ENCODE results near the gene SLC26A9.

Gene SLC26A9, protein sequence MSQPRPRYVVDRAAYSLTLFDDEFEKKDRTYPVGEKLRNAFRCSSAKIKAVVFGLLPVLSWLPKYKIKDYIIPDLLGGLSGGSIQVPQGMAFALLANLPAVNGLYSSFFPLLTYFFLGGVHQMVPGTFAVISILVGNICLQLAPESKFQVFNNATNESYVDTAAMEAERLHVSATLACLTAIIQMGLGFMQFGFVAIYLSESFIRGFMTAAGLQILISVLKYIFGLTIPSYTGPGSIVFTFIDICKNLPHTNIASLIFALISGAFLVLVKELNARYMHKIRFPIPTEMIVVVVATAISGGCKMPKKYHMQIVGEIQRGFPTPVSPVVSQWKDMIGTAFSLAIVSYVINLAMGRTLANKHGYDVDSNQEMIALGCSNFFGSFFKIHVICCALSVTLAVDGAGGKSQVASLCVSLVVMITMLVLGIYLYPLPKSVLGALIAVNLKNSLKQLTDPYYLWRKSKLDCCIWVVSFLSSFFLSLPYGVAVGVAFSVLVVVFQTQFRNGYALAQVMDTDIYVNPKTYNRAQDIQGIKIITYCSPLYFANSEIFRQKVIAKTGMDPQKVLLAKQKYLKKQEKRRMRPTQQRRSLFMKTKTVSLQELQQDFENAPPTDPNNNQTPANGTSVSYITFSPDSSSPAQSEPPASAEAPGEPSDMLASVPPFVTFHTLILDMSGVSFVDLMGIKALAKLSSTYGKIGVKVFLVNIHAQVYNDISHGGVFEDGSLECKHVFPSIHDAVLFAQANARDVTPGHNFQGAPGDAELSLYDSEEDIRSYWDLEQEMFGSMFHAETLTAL
- total RNA-seq = 0 to 0.12 (median 0) reads per million in 18 experiments

DNA sequence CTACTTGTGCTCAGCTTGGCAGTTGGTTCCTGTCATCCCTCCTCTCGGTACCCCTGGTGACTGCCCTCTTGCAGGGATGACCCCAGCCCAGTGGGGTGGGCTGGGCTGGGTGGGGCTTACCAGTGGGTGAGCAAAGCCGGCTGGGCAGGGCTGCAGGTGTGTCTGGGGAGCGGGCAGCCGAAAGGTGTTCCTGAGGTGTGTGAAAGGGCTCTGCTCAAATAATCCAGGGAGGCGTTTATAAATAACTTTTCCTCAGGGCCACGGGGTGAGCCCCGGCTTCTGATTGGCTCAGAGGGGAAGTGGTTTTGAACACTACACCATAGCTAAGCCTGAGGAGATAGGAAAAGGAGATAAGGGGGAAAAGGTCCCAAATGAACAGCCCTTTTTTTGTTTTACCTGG, at the start of gene SLC26A9:
SLC26A9 (minus strand) TSS at position 212 of the 400 bp plus-strand sequence. CDS start 7,636 bp downstream, outside the sequence.
- DNase-seq = no peak

DNA sequence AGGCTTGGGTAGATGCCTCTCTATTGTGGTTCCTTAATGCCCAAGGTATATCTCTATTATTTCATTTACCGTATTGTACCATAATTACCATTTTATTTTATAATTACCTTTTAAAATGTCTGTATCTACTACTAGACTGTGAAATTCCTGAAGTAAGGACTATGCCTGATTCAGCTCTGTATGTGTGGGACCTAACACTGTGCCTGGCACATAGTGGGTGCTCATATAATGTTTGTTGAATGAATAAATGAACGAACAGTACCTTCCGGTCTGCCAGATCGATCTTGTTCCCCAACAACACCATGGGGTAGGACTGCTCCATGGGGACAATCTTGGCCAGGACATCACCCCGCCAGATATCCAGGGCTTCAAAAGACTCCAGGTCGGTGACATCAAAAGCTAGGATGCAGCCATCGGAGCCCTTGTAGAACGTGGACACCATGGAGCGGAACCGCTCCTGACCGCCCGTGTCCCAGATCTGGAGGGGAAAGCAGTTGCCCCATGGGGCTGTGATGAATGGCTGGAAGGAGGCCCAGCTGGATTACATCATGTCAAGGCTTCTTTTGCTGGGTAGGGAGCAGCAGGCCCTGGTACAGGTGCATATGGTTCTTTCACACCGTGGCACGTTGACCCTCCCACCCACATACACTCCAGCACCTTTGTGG, 49.1 kb upstream of the SLC26A9 start:
- DNase-seq = no peak

- DNase-seq = no peak
Measured at GRCh38 chr1:205991237-205991636, 48.0 kb upstream of the SLC26A9 start.

GRCh38 chr1:205990226-205990625, 47.0 kb upstream of the SLC26A9 start:
- no peak for DNase-seq

DNA sequence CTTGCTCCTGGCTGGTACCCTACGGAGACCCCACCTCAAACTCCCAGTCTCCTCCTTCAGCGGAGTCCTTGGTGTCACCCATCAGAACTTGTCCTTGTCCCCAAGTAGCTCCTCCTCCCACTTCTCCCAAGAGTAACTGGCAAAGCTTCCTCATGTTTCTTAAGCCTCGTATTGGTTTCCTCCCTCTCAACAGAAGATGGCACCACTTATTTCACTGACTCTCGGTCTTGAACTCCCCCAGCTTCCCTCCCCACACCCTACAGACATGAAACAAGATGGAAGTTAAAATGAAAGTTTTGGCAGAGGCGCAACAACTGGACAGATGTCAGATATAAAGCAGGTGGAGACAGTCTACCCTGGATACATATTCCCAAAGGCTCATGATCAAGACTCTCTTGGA, 46.5 kb upstream of the SLC26A9 start:
- DNase-seq = peak in 1 of 2 donors; percentile 30

GRCh38 chr1:205988585-205988995, 45.3 kb upstream of the SLC26A9 start:
- DNase-seq = no peak

DNA sequence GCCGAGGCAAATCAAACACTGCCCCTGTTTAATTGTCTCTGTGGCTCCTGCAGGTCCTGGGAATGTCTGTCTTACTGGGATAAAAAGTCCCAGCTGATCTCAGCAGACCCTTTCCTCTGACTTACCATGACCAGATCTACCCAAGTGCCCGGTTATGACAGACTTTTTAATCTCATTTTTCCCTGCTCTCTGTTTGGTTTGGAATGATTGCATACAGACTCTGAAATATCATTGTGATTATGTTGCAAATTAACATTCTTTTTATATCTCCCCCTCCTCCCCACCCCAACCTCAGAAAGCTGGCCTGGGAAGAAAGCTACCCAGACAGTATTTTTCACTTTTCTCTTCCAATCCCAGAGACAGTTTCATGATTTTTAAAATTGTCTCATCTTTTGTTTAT, 43.6 kb upstream of the SLC26A9 start:
- no peak for DNase-seq

- DNase-seq = no peak
Measured at GRCh38 chr1:205986292-205986691, 43.0 kb upstream of the SLC26A9 start.

DNA sequence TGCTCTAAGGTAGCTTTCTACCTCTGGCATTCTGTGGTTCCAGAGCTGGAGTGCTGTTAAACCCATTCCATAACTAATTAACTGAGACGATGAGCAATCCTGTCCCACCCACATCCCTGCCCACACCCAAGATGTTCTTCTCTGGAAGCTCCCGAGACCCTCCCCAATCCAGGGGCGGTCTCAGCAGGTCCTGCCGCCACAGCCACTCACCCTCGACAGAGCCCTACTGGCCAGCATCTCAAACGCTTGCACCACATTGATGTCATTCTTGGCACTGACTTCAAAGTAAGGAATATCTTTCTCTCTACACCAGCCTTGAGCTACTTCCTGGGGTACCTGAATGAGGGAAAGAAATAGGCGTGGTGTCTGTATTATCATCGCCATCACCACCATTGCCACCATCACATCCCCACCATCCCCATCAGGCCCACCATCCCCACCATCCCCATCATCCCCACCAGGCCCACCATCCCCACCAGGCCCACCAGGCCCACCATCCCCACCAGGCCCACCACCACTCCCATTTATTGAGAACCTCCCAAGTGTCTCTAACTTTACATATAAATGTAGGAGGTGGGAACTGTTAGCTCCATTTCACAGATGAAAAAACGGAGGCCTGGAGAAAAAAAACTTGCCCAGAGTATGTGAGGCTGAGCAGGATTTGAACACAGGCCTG, 42.2 kb upstream of the SLC26A9 start:
- no peak for DNase-seq

DNA sequence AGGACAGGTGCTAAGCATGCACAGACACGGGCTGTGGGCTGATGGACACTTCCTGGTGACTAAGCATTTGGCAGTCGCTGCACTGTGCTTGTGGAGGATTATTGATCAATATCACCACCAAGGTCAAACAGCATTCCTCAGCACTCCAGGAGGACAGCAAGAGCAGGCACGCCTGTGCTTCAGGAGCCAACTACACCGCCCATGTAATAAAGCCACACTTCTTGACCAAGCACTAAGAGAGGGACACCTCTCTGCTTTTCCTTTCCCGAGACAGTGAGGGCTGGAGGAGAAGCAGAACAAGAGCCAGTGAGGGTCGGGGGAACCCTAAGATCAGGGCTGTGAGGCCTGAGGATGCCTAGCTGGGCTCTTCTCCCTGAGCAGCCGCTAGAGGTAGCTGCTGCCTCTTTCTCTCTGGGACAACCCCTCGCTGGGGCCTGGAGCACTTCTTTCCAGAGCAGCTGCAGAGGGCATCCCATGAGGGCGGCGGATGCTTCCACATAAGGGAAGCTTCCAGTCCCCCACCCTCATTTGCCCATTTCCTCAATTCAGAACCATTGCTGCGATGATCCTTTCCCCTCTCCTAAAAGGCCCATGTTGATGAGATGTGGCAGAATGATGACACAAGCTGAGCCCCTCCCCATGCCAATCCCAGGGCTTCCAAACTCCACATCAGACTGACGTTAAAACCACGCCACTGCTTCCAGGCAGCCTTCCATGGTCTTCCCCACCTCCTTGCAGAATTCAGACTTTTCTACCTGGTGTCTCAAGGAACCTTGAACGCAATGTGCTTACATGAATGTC, 40.9 kb upstream of the SLC26A9 start:
- DNase-seq = peak; percentile 65 to 68

- DNase-seq = no peak
Measured at GRCh38 chr1:205981257-205981656, 38.0 kb upstream of the SLC26A9 start.

DNA sequence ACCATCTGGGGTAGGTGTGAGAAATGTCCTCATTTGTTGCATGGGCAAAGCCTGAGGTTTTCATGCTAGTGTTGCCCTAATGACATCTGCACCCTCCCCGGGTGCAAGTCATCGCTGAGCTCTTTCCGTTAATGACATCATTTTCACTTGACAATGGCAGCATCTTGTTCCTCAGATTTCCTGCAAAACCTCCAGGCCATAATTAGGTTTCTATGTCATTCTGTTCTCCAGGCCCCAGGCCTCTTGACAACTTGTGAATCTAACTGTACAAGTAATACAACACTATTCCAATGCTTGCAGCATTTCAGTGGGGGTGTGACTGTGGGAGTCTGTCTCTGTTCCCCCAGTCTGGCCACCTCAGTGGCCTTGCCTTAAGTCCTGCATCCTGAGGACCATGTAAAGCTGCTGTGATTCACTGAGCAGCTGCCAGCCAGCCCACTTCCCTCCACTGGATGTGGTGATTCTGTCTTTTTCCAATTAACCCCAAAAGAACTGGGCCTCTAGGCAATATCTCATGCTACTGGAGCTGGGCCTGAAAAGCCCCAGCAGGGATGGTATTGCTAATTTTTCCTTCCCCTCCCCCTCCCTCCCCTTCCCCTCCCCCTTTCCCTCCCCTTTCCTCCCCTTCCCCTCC, 37.1 kb upstream of the SLC26A9 start:
- DNase-seq = peak in 1 of 2 donors; percentile 41

DNA sequence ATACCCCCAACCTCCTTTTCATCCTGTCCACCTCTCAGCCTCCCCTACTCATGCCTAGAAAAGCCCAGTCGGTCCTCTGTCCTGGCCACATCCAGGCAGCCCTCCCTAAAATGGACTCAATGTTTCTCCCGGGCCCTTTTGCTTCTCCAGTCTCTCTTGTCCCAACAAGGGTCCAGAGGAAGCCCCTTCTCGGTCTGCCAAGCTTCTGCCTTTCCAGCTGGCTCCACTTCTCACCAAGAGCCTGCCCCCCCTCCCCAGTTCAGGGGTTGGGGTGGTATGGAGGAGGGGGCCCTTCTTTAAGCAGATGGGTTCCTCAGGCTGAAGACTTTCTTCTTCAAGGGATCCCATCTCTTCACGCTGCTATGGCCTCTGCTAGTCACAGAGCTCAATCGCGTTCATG, 36.0 kb upstream of the SLC26A9 start:
- DNase-seq = no peak

DNA sequence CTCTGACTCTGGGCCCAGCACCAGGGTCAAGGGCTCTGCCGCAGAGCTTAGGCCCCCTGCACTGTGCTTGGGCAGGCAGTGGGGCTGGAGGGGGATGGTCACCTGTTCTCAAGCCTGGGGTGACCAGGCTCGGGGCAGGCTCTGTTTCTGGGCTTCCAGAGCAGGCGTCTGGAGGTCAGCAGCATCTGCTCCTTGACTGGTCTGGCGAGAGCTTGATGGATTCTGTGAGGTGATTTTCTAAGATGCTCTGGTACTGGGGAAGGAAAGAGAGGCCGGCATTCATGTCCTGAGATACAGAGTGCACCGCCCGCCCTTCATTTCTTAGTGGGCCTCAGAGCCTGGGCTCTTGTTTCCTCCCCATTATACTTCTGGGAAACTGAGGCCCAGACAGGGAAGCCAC, 35.4 kb upstream of the SLC26A9 start:
- no peak for DNase-seq

DNA sequence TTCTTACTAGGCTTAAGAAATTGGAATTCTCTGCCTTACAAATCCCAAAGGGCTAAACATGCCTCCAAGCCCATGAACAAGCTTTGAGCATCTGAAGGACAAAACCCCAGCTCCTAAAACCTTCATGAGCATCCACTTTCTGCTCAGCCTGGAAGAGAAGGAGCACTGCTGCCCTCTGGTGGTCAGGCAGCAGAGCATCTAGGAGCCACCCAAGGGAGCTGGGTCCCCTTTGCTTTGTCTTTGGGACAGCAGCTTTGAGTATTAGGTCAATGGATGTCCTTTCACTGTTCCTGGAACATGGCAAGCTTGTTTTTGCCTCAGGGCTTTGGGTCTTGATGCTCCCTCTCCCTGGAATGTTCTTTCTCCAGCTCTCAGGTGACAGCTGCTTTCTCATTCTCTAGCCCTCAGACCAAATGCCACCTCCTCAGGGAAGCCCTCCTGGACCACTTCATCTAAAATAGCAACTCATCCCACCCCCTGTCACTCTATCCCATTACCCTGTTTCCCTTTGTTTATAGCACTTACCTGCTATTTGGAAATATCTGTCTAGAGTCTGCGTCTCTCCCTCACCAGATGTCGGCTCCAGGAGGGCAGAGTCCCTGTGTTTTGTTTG, 34.3 kb upstream of the SLC26A9 start:
- peak; percentile 73 to 80 for DNase-seq

DNA sequence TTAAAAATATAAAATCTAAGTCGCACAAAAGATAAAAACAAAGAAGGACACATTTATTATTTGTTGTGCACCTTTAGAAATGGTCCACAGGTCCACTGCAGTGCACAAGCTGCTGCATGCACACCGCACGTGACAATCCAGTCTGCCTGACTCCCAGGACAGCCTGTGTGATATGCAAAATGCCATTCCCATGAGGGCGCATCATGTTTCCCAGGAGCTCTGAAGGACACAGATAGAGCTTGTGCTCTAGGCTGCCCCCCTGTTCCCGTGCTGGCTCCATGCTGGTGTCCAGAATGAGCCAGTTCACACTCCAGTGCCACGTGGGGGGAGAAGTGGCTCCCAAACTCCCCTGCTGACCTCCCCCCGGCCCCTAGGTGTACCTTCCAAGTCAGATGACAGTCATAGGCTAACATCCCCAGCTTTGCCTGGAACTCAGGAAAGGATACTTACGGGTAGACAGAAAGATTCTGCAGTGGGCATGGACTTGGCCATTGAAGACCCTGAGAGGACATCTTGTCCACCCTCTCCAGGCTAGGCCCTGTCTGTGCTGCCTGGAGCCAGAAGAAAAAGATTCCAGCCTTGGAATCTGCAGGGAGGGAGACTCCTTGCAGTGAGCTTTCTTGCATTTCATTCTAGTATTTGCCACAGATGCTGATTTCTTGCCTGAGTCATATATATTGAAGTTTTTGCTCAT, 33.6 kb upstream of the SLC26A9 start:
- no peak for DNase-seq

GRCh38 chr1:205976036-205976435, 32.8 kb upstream of the SLC26A9 start:
- no peak for DNase-seq

DNA sequence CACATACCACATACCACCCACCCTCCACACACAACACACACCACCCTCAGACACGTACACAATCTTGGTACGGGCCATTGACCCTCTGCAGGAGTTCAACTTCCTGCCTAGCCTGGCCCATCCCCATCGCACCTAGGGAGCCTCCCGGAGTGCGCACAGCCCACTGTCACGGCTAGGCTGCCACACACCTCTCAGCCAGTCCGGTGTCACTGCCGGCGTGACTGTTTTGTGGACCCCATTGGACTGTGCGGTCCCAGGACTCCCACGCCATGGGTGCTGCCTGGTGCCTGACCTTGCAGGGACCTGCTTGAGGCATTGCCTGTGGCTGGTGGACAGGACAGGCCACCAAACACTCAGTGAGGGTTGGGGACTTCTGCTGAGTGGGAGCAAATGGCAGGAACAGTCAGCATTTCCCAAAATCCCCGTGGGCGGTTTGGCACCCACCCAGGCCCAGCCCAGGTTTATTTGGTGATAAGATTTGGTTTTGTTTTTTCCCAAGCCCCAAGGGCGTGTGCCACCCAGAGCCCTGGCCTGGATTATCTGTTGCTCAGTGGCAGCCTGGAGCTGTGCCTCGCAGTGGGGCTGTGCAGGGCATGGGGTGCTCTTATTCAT, 32.2 kb upstream of the SLC26A9 start:
- DNase-seq = no peak

DNA sequence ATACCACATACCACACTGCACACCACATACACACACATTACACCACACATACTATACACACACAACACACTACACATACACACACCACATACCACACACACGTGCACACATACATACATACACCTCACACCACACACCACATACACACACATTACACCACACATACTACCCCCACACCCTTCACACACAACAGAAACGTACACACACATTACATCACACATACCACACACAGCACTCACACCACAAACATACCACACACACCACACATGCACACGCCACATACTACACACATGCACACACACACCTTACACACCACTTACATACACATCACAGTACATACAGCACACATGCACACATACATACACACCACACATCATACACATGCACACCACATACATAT, 31.5 kb upstream of the SLC26A9 start:
- DNase-seq = no peak

Data from inflammatory macrophage (primary cell).